KOPT-K1 (cell line): ENCODE measurements around the gene C2orf76.

ENCODE experiments used
- H3K27ac ChIP-seq: fragments of 200-600 bp; sonication (generic); 2 replicates; pipeline ENCODE4 v1.5.1; 2016; ENCODE audit warnings: antibody characterized with exemption, mild to moderate bottlenecking, low read depth, low read length; ENCODE audit not compliant: poor library complexity, severe bottlenecking
- H3K36me3 ChIP-seq: fragments of 200-600 bp; sonication (generic); 2 replicates; pipeline ENCODE4 v1.5.1; 2017; ENCODE audit warnings: antibody characterized with exemption, mild to moderate bottlenecking, low read length, moderate library complexity; ENCODE audit not compliant: insufficient read depth
- H3K9me3 ChIP-seq: fragments of 200-600 bp; sonication (generic); 2 replicates; pipeline ENCODE4 v1.5.1; 2017; ENCODE audit warnings: antibody characterized with exemption, low read length, mild to moderate bottlenecking; ENCODE audit not compliant: insufficient read depth, poor library complexity, severe bottlenecking

C2orf76 gene

DNA sequence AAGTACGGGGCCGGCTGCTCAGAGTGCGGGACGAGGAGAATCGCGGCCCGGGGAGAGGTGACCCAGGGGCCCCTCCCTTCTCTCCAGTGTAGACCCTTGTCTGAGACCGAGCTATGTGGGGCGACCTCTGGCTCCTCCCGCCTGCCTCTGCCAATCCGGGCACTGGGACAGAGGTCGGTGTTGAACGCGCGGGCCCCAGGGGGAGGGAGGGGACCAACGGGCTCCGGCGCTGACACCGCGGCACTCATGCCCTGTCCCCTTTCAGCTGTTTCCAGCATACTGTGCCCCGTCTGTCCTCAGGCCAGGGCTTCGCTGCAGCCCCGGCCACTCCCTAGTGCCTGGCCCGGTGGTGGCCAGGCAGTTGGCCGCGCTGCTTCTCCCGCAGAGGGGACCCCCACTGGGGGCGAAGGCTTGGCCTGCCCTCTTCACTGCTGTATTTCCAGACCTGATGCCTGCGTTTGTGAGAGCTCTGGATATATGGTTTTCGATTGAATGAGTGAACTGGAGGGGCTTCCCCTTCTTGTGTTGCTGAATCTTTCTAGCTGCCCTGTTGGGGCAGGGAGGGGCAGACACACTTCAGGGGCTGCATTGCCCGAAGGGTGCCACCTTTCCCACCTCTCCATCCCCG lies 952 bp upstream of the C2orf76 start:
- Histone ChIP-seq H3K36me3 (peaks cover 47% of the 10 kb centered on the region), H3K27ac (peak overlapping the region; percentile 88), H3K9me3 (peaks cover under 1% of the 10 kb centered on the region)

DNA sequence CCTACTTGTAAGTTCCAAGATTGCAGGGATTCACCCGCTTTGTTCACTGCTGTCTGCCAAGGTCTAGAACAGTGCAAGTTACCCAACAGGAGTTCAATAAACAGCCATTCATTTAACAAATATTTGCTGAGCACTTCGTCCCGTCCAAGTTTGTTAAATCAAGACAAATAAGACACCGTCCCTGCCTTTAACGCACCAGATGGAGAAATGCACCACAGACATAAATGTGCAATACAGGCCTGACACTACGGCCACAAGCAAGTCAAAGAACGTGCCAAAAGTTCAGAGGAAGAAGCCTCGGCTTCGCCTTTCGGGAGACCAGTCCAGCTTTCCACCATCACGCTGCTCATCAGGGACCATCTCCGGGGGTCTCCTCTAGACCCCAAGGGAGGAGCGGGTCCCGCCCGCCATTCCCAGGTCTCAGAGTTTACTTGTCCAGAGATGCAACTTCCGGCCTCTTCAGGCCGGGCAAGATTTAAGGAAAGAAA lies 429 bp downstream of the C2orf76 start:
- H3K9me3 ChIP-seq: no peaks in the 10 kb centered on the region
- H3K36me3 ChIP-seq: peaks cover 33% of the 10 kb centered on the region
- H3K27ac ChIP-seq: peak overlapping the region; percentile 88

DNA sequence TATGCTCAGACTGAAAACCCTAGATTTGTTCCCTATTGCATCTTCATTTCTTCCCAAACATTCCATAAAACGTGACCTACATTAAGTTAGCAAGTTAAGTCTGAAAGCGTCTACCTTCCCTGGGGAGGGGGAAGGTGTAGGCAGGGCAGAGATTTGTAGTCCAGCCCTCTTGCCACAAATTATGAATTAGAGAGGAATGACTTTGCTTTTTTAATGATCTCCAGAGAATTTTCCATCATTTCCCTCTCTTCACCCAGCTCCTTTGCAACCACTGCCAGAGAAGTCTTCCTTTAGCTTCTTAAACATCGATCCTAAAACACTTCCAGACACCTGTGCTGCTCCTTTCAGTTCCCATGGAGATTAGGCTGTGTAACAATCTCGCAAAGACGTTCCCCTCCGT lies 1.2 kb downstream of the C2orf76 start:
- H3K36me3 ChIP-seq: peaks cover 26% of the 10 kb centered on the region
- H3K27ac ChIP-seq: peak overlapping the region; percentile 88
- no peaks in the 10 kb centered on the region for H3K9me3 ChIP-seq

DNA sequence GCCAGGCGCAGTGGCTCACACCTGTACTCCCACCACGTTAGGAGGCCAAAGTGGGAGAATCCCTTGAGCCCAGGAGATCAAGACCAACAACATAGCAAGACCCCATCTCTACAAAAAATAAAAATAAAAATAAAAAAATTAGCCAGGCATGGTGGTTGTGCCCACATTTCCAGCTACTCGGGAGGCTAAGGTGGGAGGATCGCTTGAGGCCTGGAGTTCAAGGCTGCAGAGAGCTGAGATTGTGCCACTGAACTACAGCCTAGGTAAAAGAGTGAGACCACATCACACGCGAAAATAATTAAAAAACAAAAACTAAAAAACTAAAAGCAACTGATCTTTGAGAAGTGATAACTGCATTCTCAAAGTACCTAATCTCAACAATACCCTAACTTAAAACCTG lies 1.8 kb downstream of the C2orf76 start:
- Histone ChIP-seq H3K9me3 (no peaks in the 10 kb centered on the region), H3K27ac (no peak overlapping the region), H3K36me3 (peaks cover 19% of the 10 kb centered on the region)

DNA sequence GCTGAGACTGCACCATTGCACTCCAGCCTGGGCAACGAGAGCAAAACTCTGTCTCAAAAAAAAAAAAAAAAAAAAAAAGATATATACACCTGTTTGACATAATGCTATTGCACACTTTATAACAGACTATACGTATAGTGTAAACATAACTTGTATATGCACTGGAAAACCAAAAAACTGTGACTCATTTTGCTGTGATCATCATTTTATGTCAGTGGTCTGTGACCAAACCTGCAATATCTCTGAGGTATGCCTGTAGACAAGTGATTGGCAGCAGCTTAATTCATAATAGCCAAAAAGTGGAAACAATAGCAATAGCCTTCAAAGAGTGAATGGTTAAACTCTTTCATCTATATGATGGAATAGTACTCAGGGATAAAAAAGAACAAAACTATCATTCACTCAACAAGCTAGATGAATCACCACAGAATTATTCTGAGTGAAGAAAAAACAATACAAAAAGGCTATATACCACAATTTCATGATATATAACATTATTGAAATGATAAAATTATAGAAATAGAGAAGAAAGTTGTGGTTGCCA lies 6.1 kb downstream of the C2orf76 start:
- Histone ChIP-seq H3K27ac (no peak overlapping the region), H3K9me3 (no peaks in the 10 kb centered on the region), H3K36me3 (no peaks in the 10 kb centered on the region)

DNA sequence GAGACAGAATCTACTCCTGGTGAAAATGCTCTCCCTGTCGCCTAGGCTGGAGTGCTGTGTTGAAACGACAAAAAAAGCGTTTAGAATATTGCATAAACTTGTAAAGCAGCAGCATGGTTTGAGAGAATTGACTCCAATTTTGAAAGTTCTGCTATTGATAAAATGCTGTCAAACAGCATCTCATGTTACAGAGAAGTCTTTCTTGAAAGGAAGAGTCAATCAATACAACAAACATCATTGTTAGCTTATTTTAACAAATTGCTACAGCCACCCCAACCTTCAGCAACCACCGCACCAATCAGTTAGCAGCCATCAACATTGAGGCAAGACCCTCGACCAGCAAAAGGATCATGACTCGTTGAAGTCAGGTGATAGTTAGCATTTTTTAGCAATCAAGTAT lies 6.9 kb downstream of the C2orf76 start:
- no peaks in the 10 kb centered on the region for H3K9me3 ChIP-seq
- no peaks in the 10 kb centered on the region for H3K36me3 ChIP-seq
- H3K27ac ChIP-seq: no peak overlapping the region

DNA sequence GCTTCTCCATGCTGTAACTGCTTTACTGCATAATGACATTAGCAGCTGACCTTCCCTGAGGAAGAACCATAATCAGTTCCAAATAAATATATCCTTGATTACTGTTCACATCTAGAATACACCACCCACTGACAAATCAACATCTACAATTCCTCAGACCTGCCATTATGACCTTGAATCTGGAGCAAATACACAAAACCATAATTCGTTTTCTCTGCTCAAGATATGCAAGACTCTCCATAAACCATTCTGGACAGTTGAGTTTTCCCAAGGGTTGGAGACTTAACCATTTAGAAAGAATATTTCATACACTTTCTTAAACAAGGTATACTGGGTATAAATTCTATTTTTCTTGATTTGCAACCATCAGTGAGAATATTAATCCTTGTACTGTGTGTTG lies 11.8 kb downstream of the C2orf76 start:
- H3K36me3 ChIP-seq: no peaks in the 10 kb centered on the region
- no peak overlapping the region for H3K27ac ChIP-seq

DNA sequence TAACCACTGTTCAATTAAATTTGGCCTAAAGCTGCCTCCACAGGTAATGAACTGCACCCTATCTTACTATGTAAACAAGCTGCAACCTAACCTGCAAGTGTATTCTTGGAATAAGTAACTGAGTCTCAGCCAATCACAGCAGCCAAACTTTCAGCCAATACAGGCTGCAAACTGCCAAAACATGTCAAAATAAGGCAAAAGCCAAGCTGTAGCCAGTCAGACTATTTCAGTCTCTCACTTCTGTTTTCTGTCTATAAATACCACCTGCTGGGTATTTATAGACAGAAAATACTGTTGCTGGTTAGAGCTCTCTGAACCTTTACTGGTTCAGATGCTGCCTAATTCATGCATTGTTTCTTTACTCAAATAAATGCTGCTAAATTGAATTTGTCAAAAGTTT lies 14.3 kb downstream of the C2orf76 start:
- Histone ChIP-seq H3K27ac (no peak overlapping the region), H3K9me3 (no peaks in the 10 kb centered on the region), H3K36me3 (no peaks in the 10 kb centered on the region)

More for the DNA sequence above, 11.8 kb downstream of the C2orf76 start:
- H3K9me3 ChIP-seq: no peaks in the 10 kb centered on the region

DNA sequence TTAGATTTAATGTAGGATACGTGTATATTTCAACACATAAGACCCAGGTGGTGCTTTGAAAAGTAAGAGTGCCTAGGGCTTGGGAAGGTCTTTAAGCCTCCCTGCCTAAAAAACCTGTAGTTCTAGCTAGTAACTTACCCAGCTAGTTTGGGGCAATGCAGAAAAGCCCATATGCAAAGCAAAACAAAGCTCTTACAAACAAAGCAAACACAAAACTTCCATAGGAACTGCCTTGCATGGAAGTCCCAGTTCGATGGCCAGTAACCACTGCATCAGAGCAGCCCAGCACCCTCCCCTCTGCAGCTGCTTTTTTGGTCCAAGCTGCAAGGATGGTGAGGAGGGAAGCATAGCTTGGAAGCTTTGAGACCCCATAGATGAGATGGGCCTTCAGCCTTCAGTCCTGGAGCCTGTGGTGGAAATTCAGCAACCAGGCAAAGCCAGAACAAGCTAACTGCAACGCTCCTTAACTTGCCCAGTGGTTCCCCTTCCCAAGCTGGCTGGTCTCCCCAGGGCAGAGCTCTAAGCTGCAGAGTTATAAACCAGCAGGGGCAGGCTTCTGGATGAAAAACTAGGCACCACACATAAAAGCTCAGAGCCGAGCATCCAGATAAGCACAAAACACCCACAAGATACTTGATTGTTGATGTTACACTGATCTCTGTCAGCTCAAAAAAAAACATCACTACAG lies 16.2 kb downstream of the C2orf76 start:
- no peaks in the 10 kb centered on the region for H3K9me3 ChIP-seq
- H3K36me3 ChIP-seq: no peaks in the 10 kb centered on the region
- no peak overlapping the region for H3K27ac ChIP-seq

DNA sequence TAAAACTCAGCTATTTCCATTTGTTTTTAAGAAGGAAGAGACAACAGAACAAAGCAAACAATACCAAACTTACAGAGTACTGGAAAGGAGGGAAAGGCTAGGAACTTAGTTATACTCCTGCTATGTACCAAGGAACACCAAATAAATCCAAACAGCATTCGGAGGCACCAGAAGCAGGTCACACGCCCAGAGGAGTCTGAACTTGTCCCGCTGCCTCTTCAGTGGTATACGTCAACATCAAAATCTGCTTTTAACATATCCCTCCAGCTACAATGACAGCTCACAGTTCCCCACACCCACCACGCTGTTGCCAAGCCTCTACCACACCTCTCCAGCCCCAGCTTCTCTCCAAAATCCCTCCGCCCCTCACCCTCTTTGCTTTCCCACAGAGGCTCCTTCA lies 17.3 kb downstream of the C2orf76 start:
- H3K27ac ChIP-seq: no peak overlapping the region
- no peaks in the 10 kb centered on the region for H3K9me3 ChIP-seq
- no peaks in the 10 kb centered on the region for H3K36me3 ChIP-seq

DNA sequence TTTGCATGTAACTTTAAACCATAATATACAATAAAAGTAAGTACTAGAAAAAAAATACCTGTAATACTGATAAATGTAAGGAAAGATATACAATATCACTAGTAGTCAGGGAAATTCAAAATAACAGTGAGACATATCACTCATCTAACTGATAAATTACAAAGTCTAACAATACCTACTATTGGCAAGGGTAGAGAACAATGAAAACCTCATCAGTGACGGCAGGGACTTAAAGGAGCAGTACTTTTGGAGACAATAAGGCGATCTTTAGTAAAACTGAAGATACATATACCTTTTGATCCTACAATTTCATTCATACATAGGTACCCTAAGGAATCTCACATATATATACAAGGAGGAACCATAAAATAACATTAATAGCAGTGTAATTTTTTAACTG lies 24.9 kb downstream of the C2orf76 start:
- H3K27ac ChIP-seq: no peak overlapping the region
- H3K36me3 ChIP-seq: no peaks in the 10 kb centered on the region
- no peaks in the 10 kb centered on the region for H3K9me3 ChIP-seq

DNA sequence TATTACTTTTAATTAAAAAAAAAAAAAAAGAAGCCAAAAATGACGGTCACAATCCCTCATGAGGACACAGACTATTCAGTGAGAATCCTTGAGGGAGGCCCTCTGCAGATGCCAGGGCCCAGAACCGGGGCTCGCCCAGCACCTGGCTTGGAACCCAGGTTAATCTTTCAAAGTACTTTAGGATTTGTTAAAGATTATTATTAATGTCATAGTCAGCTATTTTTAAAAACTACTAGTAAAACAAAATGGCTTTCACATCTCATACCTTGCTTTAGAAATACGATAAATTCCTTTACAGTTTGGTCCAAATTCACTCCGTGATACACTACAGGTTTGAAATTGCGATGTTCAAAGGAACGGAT lies 27.1 kb downstream of the C2orf76 start:
- Histone ChIP-seq H3K27ac (peak overlapping the region; percentile 61), H3K36me3 (no peaks in the 10 kb centered on the region)

DNA sequence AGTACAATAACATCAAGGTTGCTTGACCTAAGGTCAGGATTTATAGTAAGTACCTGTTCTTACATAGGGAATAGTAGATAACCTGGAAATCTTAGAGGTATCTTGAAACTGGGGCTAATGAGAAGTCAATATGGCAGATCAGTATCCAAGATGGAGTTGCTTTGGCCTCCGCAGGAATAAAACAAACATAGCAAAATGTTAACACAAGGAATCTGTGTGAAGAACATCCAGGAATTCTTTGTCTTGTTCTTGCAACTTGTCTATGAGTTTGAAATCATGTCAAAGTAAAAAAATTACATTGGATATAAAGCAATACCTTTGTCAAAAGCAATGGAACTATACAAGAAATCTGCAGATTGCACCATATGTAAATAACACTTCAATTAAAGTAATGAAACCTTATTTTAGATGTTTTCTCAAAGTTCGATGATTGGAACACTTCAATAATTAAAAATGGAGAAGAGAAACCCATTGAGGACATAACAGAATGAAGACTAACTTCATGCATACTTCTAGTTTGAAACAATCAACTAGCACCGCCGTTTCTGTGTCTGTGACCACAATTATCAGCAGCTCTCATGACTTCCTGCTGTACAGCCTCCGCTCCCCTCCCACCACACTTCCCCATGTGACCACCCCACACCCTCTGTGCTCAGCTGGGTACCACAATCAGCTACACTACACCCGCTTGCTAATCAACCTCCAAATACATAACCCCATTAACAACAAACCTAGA lies 27.6 kb downstream of the C2orf76 start:
- Histone ChIP-seq H3K36me3 (no peaks in the 10 kb centered on the region), H3K27ac (peak overlapping the region; percentile 61), H3K9me3 (no peaks in the 10 kb centered on the region)

More for the DNA sequence above, 27.1 kb downstream of the C2orf76 start:
- no peaks in the 10 kb centered on the region for H3K9me3 ChIP-seq

DNA sequence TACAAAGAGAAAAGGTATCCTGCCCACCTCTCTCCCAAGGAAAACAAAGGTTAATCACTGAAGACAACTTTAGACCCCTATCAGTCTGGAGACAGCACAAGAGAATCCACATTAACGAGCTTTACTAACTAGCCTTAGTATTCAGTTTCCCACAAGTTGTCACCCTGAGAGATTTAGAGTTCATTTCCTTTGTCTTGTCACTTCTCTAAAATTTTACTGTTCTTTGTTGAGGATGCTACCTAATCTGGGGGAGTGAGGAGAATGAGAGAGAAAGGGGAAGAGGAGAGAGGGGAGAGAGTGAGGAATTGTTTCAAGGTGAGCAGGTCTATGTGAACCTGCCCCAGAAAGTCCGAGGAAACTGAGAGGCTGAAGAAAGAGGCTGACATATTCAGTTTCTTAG lies 28.4 kb downstream of the C2orf76 start:
- H3K9me3 ChIP-seq: no peaks in the 10 kb centered on the region
- no peaks in the 10 kb centered on the region for H3K36me3 ChIP-seq
- H3K27ac ChIP-seq: peak overlapping the region; percentile 61

DNA sequence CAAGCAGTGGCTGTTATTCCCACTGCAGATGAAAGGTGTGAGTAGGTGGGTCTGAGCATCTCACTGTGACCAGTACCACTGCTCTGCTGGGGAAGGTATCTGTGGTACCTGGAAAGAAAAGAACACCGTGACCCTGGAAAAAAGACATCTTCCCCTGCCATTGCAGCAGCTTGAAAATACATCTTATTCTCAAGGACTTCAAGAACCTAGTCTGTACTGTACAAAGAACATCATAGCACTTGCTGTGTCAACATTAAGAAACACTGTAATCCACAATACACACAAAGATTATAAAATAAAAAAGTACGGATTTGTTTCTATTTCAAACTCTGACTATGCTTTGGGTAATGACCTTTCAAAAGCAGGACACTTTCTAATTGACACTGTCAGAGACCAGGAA lies 28.9 kb downstream of the C2orf76 start:
- Histone ChIP-seq H3K27ac (peak overlapping the region; percentile 61), H3K9me3 (no peaks in the 10 kb centered on the region), H3K36me3 (no peaks in the 10 kb centered on the region)
